Mucosa of rectum (tissue), 2 donors: ENCODE results near the gene BPIFB3.

Source experiments
- H3K27ac ChIP-seq, 2 donors: one replicate each; pipeline ENCODE4 v1.7.0; 2013; ENCODE audit warnings: inconsistent platforms in 2 of 2, low read depth in 2 of 2, low read length in 2 of 2
- H3K27me3 ChIP-seq, 2 donors: one replicate each; pipeline ENCODE4 v1.7.0; 2013; ENCODE audit warnings: low read length in 2 of 2; ENCODE audit not compliant: control insufficient read depth in 2 of 2, insufficient read depth in 2 of 2
- H3K36me3 ChIP-seq, 2 donors: one replicate each; pipeline ENCODE4 v1.7.0; 2013; ENCODE audit warnings: low read length in 2 of 2; ENCODE audit not compliant: control insufficient read depth in 2 of 2, insufficient read depth in 2 of 2
- H3K4me1 ChIP-seq, 2 donors: one replicate each; pipeline ENCODE4 v1.7.0; 2013; ENCODE audit warnings: low read length in 2 of 2, mild to moderate bottlenecking in 1 of 2; ENCODE audit not compliant: control insufficient read depth in 2 of 2, insufficient read depth in 2 of 2
- H3K4me3 ChIP-seq, 2 donors: one replicate each; pipeline ENCODE4 v1.7.0; 2013; ENCODE audit warnings: low read length in 2 of 2
- H3K9ac ChIP-seq, 2 donors: one replicate each; pipeline ENCODE4 v1.7.0; 2013; ENCODE audit warnings: low read length in 2 of 2, low read depth in 1 of 2, mild to moderate bottlenecking in 1 of 2
- H3K9me3 ChIP-seq, 2 donors: one replicate each; pipeline ENCODE4 v1.7.0; 2013; ENCODE audit warnings: low read length in 2 of 2; ENCODE audit not compliant: control insufficient read depth in 2 of 2
- donor health status: healthy.
- donor health status: Normal muscosa, but diverticular disease.

BPIFB3 gene

DNA sequence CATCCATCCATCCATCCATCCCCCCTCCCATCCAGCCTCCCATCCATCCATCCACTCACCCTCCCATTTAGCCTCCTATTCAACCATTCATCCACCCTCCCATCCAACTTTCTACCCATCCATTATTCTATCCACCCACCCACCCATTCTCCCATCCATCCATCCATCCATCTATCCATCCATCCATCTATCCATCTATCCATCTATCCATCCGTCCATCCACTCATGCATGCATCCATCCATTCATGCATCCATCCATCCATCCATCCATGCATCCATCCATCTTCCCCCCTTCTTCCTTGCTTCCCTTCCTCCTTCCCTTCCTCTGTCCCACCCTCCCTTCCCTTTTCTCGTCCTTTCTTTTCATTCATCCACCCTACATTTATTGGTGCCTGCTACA lies 21.0 kb downstream of the BPIFB3 start:
- Histone ChIP-seq H3K4me3 (no peak overlapping the region), H3K9me3 (no peaks in the 10 kb centered on the region), H3K27me3 (no peaks in the 10 kb centered on the region), H3K36me3 (no peaks in the 10 kb centered on the region), H3K27ac (no peak overlapping the region), H3K9ac (no peak overlapping the region), H3K4me1 (no peaks in the 10 kb centered on the region)

DNA sequence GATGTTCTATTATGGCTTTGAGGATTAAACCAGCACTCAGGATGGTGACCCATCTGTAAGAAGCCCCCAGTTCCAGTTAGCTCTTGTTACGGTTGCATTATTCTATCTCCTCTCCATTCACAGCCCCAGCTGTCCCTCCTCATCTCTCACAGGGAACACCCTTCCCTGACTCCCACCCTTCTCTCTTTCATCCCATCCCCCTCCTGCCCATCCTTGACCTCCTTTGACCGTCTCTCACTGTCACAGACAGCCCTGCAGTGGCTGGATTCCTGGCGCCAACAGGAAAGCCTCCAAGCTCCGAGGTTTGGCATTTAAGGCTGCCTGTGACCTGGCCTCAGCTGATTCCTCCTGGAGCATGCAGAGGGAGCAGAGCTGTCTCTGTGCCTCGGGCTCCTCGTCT lies 21.6 kb downstream of the BPIFB3 start:
- Histone ChIP-seq H3K27me3 (no peaks in the 10 kb centered on the region), H3K36me3 (no peaks in the 10 kb centered on the region), H3K9me3 (no peaks in the 10 kb centered on the region), H3K4me3 (no peak overlapping the region), H3K9ac (no peak overlapping the region), H3K4me1 (no peaks in the 10 kb centered on the region), H3K27ac (no peak overlapping the region)

DNA sequence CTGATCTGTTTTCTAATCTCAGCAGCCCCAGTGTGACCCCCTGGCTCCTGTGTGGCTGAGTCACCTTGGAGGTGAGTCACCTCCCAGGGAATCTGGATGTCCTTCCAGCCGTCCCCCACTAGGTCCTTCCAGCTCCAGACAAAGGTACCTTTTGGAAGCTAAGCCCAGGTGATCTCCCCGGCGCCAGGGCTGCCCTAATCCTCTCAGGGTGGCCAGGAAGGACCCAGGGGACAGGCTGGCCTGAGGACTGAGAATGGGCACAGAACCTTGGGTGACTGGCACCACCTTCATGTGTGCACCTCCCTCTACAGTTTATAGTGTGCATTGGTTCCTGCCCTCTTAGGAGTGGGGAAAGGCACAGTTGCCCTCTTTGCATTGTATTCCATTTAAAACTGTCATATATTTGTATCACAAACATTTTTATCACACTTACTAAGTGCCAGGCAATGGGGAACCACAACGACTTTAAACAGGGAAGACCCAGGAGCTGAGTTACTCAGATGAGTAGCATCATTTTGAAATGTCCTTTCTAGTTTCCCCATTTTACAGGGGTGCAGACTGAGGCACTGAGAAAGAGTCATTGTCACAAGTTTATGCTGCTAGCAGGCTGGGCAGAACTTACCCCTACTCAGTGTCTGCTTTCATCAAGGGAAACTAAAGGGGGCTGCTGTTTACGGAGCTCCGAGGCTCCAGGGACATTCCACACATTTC lies 23.1 kb downstream of the BPIFB3 start:
- no peaks in the 10 kb centered on the region for H3K4me1 ChIP-seq
- no peak overlapping the region for H3K4me3 ChIP-seq
- H3K9ac ChIP-seq = no peak overlapping the region
- no peaks in the 10 kb centered on the region for H3K9me3 ChIP-seq
- no peaks in the 10 kb centered on the region for H3K36me3 ChIP-seq
- H3K27me3 ChIP-seq = no peaks in the 10 kb centered on the region
- no peak overlapping the region for H3K27ac ChIP-seq

DNA sequence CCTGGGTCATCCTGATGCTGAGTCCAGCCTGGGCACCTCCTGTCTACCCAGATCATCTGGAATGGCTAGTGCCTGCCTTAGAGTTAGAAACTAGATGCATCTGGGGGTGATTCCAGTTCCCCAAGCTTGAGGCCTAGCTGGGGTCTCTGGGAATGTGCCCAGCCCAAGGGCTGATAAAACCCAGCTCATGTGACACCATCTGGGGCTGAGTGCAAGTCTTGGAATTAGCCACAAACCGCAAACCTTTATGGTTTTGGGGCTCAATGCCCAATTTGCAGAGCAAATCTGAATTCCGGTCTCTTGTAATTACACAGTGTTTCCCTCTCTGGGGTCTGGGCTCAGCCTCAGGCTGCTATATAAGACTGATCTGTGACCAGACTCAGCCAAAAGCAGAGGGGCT lies 25.6 kb downstream of the BPIFB3 start, which contains the start of gene BPIFB4:
TSS of gene BPIFB4 (plus strand) at position 385 of the 400 bp plus-strand sequence. CDS start 1,884 bp downstream, outside the sequence.
- no peaks in the 10 kb centered on the region for H3K9me3 ChIP-seq
- H3K36me3 ChIP-seq = no peaks in the 10 kb centered on the region
- H3K4me1 ChIP-seq = no peaks in the 10 kb centered on the region
- H3K27me3 ChIP-seq = no peaks in the 10 kb centered on the region
- H3K27ac ChIP-seq = no peak within 1 kb of the TSS
- H3K4me3 ChIP-seq = no peak within 1 kb of the TSS
- H3K9ac ChIP-seq = no peak within 1 kb of the TSS

DNA sequence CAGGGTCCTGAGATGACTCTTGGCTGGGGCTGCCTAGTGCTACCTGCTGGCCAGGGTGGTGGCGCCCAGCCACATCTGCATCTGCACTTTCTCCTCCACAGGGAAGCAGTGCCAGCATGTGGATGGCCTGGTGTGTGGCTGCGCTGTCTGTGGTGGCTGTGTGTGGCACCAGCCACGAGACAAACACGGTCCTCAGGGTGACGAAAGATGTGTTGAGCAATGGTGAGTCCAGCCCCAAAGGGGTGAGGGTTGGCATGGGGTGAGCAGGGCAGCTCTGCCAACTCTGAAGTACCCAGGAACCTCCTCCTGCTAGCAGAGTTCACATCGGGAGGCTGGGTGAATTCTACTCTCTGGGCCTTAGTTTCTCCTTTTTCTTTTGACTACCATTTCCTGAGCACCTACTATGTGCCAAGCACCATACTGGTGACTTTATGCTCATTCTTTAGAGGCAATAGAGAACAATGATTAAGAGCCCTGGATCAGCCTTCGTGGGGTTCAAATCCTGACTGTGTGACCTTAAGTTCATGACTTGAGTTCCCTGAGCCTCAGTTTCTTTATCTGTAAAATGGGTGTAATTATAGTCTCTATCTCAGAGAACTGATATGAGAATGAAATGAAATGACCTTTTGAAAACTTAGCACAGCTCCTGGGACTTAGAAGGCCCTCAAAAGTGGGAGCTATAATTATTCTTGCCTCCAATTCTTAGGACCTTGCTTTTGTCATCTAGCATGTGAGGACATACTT lies 27.9 kb downstream of the BPIFB3 start:
- no peaks in the 10 kb centered on the region for H3K9me3 ChIP-seq

DNA sequence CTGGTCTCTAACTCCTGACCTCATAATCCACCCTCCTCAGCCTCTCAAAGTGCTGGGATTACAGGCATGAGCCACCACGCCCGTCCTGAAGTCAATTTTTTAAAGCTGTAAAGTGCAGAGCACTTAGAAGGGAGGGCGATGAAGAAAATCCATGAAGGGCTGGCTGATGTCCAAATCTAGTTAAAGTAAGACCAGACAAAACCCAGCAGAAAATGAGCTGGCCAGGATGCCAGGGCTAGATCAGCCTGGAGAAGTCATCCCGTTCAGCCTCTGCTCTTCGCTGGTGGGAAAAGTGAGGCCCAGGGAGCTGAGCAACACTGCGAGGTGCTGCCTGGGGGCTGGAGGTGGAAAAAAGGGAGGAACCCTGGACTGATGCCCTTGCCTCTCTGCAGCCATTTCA lies 28.8 kb downstream of the BPIFB3 start:
- Histone ChIP-seq H3K27ac (no peak overlapping the region), H3K4me3 (no peak overlapping the region), H3K27me3 (no peaks in the 10 kb centered on the region), H3K4me1 (no peaks in the 10 kb centered on the region), H3K36me3 (no peaks in the 10 kb centered on the region), H3K9ac (no peak overlapping the region), H3K9me3 (no peaks in the 10 kb centered on the region)

More for the DNA sequence above, 27.9 kb downstream of the BPIFB3 start:
- H3K27ac ChIP-seq = no peak overlapping the region
- no peaks in the 10 kb centered on the region for H3K36me3 ChIP-seq
- no peaks in the 10 kb centered on the region for H3K4me1 ChIP-seq
- H3K9ac ChIP-seq = no peak overlapping the region
- no peak overlapping the region for H3K4me3 ChIP-seq
- no peaks in the 10 kb centered on the region for H3K27me3 ChIP-seq

DNA sequence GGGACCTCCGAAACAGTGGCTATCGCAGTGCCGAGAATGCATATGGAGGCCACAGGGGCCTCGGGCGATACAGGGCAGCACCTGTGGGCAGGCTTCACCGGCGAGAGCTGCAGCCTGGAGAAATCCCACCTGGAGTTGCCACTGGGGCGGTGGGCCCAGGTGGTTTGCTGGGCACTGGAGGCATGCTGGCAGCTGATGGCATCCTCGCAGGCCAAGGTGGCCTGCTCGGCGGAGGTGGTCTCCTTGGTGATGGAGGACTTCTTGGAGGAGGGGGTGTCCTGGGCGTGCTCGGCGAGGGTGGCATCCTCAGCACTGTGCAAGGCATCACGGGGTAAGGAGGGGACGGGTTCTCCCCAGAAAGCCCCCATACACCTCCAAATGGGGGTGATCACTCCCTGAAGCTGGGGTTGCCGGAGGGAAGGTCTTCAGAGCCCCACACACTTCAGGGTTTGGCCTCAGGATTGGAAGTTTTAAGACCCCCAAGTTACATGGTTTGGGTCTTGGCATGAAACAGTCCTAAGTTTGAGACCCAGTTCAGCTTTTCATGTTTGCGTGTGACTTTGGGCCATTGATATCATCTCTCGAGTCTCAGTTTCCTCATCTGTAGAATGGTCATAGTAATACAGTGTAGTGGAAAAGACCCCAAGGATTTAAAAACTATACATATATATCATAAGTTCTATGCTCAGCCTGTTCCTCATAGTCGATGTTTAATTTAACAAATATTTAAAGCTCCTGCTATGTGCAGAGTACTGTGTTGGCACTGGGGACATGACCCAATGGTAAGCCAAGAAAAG lies 30.0 kb downstream of the BPIFB3 start:
- Histone ChIP-seq H3K27me3 (no peaks in the 10 kb centered on the region), H3K4me1 (no peaks in the 10 kb centered on the region), H3K4me3 (no peak overlapping the region), H3K9ac (no peak overlapping the region), H3K27ac (no peak overlapping the region), H3K9me3 (no peaks in the 10 kb centered on the region), H3K36me3 (no peaks in the 10 kb centered on the region)

DNA sequence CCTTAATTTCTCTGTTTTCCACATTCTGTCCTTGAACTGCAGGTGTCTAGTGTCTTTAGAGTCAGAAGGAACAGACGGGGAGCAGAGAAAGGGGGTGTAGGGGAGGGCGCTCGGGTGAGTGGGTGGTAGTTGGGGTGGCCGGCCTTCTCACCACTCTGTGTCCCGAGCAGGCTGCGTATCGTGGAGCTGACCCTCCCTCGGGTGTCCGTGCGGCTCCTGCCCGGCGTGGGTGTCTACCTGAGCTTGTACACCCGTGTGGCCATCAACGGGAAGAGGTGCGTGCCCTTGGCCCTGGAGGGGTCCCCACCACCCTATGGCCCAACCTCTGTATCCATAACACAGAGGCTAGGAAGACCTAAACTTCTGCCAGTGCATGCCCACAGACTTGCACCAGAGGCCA lies 31.0 kb downstream of the BPIFB3 start:
- no peak overlapping the region for H3K9ac ChIP-seq
- no peak overlapping the region for H3K27ac ChIP-seq
- no peak overlapping the region for H3K4me3 ChIP-seq
- no peaks in the 10 kb centered on the region for H3K9me3 ChIP-seq
- H3K4me1 ChIP-seq = no peaks in the 10 kb centered on the region
- H3K27me3 ChIP-seq = no peaks in the 10 kb centered on the region
- H3K36me3 ChIP-seq = no peaks in the 10 kb centered on the region

DNA sequence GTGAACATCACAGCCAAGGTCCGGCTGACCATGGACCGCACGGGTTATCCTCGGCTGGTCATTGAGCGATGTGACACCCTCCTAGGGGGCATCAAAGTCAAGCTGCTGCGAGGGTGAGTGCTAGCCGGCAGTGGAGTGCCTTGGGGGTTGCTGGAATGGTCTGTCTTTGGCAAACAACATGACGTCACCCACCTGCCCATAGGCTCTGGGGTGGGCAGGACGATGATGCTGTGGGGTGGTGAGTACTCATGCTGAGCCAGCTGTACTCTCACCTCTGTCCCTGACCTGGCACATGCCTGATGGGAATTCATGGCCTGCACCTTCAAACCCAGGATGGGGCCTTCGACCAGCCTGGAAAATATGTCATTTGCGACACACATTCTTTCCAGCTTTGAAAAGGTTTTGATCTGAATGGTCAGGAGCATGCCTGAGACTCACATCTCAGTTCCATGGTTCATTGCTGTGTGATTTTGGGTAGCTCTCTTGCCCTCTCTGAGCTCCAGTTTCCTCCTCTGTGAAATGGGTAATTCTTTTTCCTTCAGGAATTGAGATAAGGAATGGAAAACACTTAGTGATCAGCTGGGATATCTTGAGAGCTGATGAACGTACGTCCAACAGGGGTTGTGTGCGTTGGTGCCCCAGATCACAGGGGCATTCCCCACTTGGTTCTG lies 32.5 kb downstream of the BPIFB3 start:
- Histone ChIP-seq H3K36me3 (no peaks in the 10 kb centered on the region), H3K9me3 (no peaks in the 10 kb centered on the region), H3K4me3 (no peak overlapping the region), H3K9ac (no peak overlapping the region), H3K27ac (no peak overlapping the region), H3K27me3 (no peaks in the 10 kb centered on the region), H3K4me1 (no peaks in the 10 kb centered on the region)
